HG03439 (cell line): ENCODE results near the gene SIK2.
"Not testable (repeated sequence)": the region's sequence is repeated elsewhere in the genome, so short reads cannot be mapped to it uniquely, and the experiment has no call there.

Experiments used
- ATAC-seq: cut with Tn5 transposase; IDR thresholded peaks from one replicate; pipeline ENCODE4 v1.9.1; 2021; ENCODE audit warnings: mild to moderate bottlenecking, moderate library complexity; ENCODE audit not compliant: unreplicated experiment

SIK2 gene

DNA sequence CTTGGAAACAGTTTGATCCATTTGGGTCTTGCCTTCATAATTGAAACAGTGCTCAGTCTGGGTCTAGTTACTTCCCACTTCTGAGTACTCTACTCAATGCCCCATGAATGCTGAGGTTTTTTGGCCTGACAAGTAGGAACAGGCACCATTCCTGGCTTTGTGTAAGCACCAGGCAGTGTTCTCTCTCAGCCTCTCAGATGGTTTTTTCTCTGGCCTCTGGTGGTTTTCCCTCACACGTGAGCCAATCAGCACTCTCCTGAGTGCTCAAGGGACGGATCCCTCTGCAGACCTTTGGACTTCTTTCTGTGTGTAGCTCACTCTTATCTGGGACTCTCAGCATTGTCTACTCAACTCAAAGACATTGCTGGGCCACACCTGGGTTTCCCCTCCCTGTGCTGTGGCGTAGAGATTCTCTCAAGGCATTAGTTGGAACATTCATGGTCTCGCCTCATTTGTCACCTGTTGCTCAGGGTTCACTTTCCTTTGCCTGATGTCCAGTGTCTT lies 21.3 kb downstream of the SIK2 start:
- ATAC-seq: no peak

DNA sequence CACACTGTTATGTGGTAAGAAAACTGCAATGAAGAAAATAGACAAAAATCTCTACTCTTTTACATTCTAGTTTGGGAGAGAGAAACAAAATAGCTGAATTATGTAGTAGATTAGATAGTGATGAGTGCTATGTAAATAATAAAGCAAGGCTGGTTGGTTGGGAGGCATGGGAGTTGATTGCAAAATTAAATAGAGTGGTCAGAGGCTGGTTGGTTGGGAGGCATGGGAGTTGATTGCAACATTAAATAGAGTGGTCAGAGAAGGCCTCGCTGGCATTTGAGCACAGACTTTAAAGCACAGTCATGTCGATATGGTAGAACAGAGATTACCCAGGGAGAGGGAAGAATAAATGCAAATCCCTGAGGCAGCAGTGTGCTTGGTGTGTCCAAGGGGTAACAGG lies 22.4 kb downstream of the SIK2 start:
- ATAC-seq: no peak

GRCh38 chr11:111627591-111627990 lies 25.3 kb downstream of the SIK2 start:
- no peak for ATAC-seq

DNA sequence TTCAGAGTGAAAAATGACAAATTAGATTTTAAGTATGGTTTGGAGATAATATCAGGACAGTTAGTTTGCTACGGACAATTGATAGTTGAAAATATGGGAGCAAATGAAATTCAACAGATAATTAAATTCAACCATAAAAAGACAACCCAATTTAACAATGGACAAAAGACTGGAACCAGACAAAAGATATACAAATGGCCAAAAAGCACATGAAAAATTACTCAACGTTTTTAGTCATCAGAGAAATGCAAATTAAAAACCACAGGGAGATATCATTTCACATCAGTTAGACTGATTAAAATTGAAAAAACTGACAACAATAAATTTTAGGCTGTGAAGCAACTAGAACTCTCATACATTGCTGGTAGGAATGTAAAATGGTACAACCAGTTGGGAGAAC lies 27.2 kb downstream of the SIK2 start:
- ATAC-seq: no peak

DNA sequence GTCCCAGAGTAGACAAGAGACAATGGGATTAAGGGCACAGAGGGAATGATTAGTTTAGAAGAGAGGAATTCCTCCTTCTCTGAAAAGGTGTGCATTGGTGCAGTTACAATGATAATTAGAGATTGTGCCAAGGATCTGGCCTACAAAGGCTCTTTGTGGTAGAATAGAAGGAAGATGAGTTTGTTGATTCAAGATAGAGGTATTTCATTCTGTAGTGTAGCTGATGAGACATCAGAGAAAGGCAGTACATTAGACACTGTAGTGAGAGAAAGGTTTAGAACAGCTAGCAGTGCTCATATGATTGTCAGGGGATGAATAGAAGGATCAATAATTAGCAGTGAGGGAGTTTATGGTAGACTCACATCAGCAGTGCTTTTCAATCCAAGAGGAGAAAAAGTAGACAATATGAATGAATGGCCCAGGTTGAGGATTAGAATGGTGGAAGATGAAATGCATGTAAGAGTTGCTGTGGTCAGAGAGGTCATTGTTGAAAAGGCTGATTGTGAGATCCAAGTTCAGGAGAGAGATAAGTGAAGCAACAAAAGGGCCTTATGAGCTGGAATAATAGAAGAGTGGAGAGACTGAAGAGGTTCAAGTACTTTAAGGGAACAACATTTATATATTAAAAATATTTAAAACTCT lies 28.9 kb downstream of the SIK2 start:
- no peak for ATAC-seq

- no peak for ATAC-seq
Observed at GRCh38 chr11:111631666-111632039, 29.4 kb downstream of the SIK2 start.

GRCh38 chr11:111632516-111633220 lies 30.4 kb downstream of the SIK2 start:
- ATAC-seq: no peak

- no peak for ATAC-seq
Observed at GRCh38 chr11:111633248-111633647, 31.0 kb downstream of the SIK2 start.

- no peak for ATAC-seq
Observed at GRCh38 chr11:111633756-111634362, 31.6 kb downstream of the SIK2 start.

- ATAC-seq: no peak
Observed at GRCh38 chr11:111634981-111635705, 32.9 kb downstream of the SIK2 start.

GRCh38 chr11:111635706-111636045 lies 33.4 kb downstream of the SIK2 start:
- ATAC-seq: no peak

GRCh38 chr11:111637885-111638284 lies 35.6 kb downstream of the SIK2 start:
- ATAC-seq: no peak

DNA sequence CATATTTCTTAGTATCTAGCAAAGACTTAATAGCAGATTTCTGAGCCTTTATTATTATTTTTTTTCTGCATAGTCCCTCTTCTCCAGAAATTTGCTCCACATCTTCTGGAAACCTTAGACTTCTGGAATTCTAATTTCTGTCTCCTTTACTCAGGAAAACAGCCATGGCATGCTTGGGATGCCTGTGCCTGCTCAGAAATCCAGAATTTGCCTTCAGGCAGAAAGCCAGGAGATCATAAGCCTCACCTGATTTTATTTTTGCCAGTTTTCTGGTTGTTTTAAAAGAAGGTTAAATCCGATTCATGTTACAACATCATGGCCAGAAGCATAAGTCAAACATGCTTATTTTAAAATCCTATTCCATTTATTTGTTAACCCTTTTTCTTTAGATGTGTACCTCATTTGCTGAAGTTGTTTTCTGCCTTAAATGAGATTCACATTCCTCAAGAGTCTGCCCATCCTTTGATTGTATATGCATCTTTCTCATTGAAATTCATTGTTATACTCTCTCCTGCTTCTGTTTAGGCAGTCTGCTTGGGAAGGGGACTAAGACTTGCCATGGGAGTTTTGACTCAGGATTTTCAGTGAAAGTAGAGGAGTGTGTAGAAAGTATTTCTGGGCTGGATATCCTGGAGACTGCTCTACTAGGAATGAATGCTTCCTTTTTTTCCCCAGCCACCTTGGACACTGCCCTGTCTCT lies 37.1 kb downstream of the SIK2 start:
- ATAC-seq: no peak

DNA sequence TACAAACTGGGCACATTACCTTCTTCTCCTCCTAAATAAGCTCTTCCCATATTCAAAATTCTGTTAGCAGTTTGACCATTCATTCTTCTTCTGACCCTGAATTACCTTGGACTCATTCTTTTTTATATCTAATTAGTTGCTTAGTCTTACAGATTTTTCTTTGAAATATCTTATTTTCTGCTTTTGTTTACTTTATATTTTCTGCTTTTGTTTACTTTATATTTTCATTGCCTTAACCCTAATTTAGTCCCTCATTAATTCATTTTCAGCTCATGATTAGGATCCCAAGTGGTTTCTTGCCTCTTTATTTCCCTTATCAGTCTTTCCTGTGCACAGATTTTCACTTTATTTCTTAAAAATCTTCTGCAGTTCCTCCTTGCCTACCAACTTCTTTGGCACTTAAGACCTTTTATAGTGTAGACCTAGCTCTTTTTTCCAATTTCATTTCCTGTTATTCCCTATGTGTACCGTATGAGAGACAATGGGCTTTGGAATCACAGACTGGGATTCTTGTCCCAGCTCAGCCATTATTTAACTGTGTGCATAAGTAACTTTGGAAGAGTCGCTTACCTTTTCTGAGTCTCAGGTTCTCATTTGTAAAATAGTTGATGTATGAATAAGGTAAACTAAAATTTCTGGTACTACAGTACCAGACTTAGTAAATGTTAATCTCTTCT lies 39.2 kb downstream of the SIK2 start:
- ATAC-seq: no peak

GRCh38 chr11:111642542-111642941 lies 40.3 kb downstream of the SIK2 start:
- ATAC-seq: no peak

DNA sequence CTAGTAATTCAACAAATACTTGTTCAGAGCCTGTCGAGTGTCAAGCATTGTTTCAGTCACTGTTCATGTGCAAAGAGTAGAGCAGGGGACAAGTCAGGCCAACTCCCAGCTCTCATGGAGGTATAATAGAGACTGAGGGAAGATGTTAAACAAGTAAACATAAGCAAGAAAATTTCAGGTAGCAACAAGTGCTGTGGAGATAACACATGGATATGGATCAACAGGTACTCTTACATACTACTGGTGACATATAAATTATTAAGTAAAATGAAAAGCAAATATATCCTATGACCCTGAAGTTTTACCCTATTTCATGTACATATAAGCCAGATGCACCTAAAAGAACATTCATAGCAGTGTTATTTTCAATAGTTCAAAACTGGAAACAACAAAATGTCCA lies 42.7 kb downstream of the SIK2 start:
- no peak for ATAC-seq

GRCh38 chr11:111645657-111646316 lies 43.5 kb downstream of the SIK2 start:
- no peak for ATAC-seq

DNA sequence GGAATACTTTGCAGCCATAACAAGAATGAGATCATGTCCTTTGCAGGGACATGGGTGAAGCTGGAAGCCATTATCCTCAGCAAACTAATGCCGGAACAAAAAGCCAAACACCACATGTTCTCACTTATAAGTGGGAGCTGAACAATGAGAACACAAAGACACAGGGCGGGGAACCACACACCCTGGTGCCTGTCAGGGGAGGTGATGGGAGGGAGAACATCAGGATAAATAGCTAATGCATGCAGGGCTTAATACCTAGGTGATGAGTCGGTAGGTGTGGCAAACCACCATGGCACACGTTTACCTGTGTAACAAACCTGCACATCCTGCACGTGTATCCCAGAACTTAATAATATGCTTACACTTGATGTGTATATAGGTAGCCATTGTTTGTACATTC lies 49.1 kb downstream of the SIK2 start:
- not testable (repeated sequence) for ATAC-seq

DNA sequence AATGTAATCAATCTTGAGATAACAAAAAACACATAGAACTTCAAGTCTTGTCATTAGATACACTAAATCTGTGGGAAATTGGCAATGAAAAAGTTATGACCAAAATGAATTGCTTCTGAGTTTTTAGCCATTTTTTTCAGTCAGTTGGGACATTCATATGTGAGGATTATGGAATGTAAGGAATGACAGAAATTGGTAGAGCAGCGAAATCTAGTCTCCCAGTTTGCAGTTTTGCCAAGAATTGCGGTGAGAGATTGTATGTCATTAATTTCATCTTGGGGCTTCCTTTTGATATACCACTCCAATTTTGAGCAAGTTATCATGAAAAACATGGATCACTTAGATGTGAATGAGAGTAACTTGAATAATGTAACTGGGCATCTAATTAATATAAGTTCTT lies 49.9 kb downstream of the SIK2 start:
- no peak for ATAC-seq

GRCh38 chr11:111654601-111655000 lies 52.4 kb downstream of the SIK2 start:
- ATAC-seq: no peak
